SK-N-SH treated with all-trans-retinoic acid at 6 μM for 48 hours (cell line): ENCODE data around the gene SETD3.

Experiments used
- ATAC-seq: fragments of 200-7000 bp; cut with Tn5 transposase; 3 replicates; pipeline ENCODE4 v1.9.1; 2020; ENCODE audit warnings: mild to moderate bottlenecking, moderate library complexity
- ARNTL ChIP-seq: fragments of 450-650 bp; formaldehyde crosslinking; IDR thresholded peaks from 2 replicates; pipeline ENCODE4 v1.5.0; 2020; ENCODE audit warnings: low read depth, mild to moderate bottlenecking, moderate library complexity, borderline replicate concordance
- CSDC2 ChIP-seq: fragments of 250-450 bp; sonication (Bioruptor Pico); IDR thresholded peaks from 2 replicates; pipeline ENCODE4 v1.5.0; 2020; ENCODE audit warnings: mild to moderate bottlenecking, moderate library complexity
- ESRRG ChIP-seq: fragments of 250-450 bp; sonication (Bioruptor Pico); IDR thresholded peaks from 2 replicates; pipeline ENCODE4 v1.6.1; 2021; ENCODE audit warnings: mild to moderate bottlenecking
- GLIS3 ChIP-seq: fragments of 250-450 bp; sonication (Bioruptor Pico); IDR thresholded peaks from 2 replicates; pipeline ENCODE4 v1.5.0; 2020; ENCODE audit warnings: mild to moderate bottlenecking, moderate library complexity
- OSR1 ChIP-seq: fragments of 250-450 bp; sonication (Bioruptor Pico); IDR thresholded peaks from 2 replicates; pipeline ENCODE4 v1.8.0; 2022; ENCODE audit warnings: moderate library complexity, mild to moderate bottlenecking, inconsistent platforms
- POU6F1 ChIP-seq: fragments of 250-450 bp; sonication (Bioruptor Pico); IDR thresholded peaks from 2 replicates; pipeline ENCODE4 v1.8.0; 2021; ENCODE audit warnings: low read depth, mild to moderate bottlenecking, moderate library complexity, borderline replicate concordance
- PPARA ChIP-seq: fragments of 250-450 bp; sonication (Bioruptor Pico); IDR thresholded peaks from 2 replicates; pipeline ENCODE4 v1.5.0; 2020; ENCODE audit warnings: mild to moderate bottlenecking, borderline replicate concordance
- RARB ChIP-seq: fragments of 250-450 bp; sonication (Bioruptor Pico); IDR thresholded peaks from 2 replicates; pipeline ENCODE4 v1.8.0; 2021; ENCODE audit warnings: mild to moderate bottlenecking, moderate library complexity
- SNAI2 ChIP-seq: fragments of 250-450 bp; sonication (Bioruptor Pico); IDR thresholded peaks from 2 replicates; pipeline ENCODE4 v1.5.0; 2020; ENCODE audit warnings: mild to moderate bottlenecking, moderate library complexity
- TCF4 ChIP-seq: fragments of 250-450 bp; sonication (Bioruptor Pico); IDR thresholded peaks from 2 replicates; pipeline ENCODE4 v1.8.0; 2021; ENCODE audit warnings: mild to moderate bottlenecking, moderate library complexity, borderline replicate concordance
- TOX ChIP-seq: fragments of 250-450 bp; sonication (Bioruptor Pico); IDR thresholded peaks from 2 replicates; pipeline ENCODE4 v1.8.0; 2021; ENCODE audit warnings: mild to moderate bottlenecking, moderate library complexity, borderline replicate concordance
- ZC3H10 ChIP-seq: fragments of 250-450 bp; sonication (Bioruptor Pico); IDR thresholded peaks from 2 replicates; pipeline ENCODE4 v1.5.1; 2021; ENCODE audit warnings: mild to moderate bottlenecking, moderate library complexity
- ZFP3 ChIP-seq: fragments of 250-450 bp; sonication (Bioruptor Pico); IDR thresholded peaks from 2 replicates; pipeline ENCODE4 v1.5.0; 2020; ENCODE audit warnings: mild to moderate bottlenecking, moderate library complexity
- ZFP30 ChIP-seq: fragments of 450-650 bp; formaldehyde crosslinking; IDR thresholded peaks from 2 replicates; pipeline ENCODE4 v1.5.0; 2022; ENCODE audit warnings: mild to moderate bottlenecking, moderate library complexity
- ZNF565 ChIP-seq: fragments of 450-650 bp; formaldehyde crosslinking; conservative IDR thresholded peaks from 2 replicates; pipeline ENCODE4 v1.5.0; 2020; ENCODE audit warnings: low read depth, mild to moderate bottlenecking, moderate library complexity
- ZNF8 ChIP-seq: fragments of 450-650 bp; formaldehyde crosslinking; IDR thresholded peaks from 2 replicates; pipeline ENCODE4 v1.5.0; 2020; ENCODE audit warnings: mild to moderate bottlenecking, moderate library complexity
- TF ChIP-seq, protein P1 (sequence below): fragments of 250-450 bp; sonication (Bioruptor Pico); IDR thresholded peaks from 2 replicates; pipeline ENCODE4 v1.5.0; 2020; ENCODE audit warnings: mild to moderate bottlenecking, moderate library complexity
- TF ChIP-seq, protein P2 (sequence below): fragments of 250-450 bp; sonication (Bioruptor Pico); IDR thresholded peaks from 2 replicates; pipeline ENCODE4 v1.8.0; 2020; ENCODE audit warnings: mild to moderate bottlenecking, moderate library complexity, borderline replicate concordance
- TF ChIP-seq, protein P3 (sequence below): fragments of 250-450 bp; sonication (Bioruptor Pico); IDR thresholded peaks from 2 replicates; pipeline ENCODE4 v1.5.1; 2021; ENCODE audit warnings: mild to moderate bottlenecking, moderate library complexity

SETD3 gene

GRCh38 chr14:99512110-99512449 is 31.4 kb upstream of the SETD3 start:
- TF ChIP-seq ESRRG (CRISPR knock-in tag) (no peak), GLIS3 (no peak)
- TF ChIP-seq, all 23 proteins: peak for 0
- no peak for ATAC-seq

- no peak for ATAC-seq
- TF ChIP-seq ARNTL (CRISPR knock-in tag) (no peak), OSR1 (CRISPR knock-in tag) (no peak), GLIS3 (no peak), PPARA (CRISPR knock-in tag) (no peak), ZNF8 (CRISPR knock-in tag) (no peak), POU6F1 (CRISPR knock-in tag) (no peak), ZC3H10 (CRISPR knock-in tag) (no peak), ZFP3 (CRISPR knock-in tag) (no peak), ZFP30 (CRISPR knock-in tag) (no peak), TCF4 (CRISPR knock-in tag) (no peak), RARB (CRISPR knock-in tag) (no peak)
- TF ChIP-seq, protein P1, sequence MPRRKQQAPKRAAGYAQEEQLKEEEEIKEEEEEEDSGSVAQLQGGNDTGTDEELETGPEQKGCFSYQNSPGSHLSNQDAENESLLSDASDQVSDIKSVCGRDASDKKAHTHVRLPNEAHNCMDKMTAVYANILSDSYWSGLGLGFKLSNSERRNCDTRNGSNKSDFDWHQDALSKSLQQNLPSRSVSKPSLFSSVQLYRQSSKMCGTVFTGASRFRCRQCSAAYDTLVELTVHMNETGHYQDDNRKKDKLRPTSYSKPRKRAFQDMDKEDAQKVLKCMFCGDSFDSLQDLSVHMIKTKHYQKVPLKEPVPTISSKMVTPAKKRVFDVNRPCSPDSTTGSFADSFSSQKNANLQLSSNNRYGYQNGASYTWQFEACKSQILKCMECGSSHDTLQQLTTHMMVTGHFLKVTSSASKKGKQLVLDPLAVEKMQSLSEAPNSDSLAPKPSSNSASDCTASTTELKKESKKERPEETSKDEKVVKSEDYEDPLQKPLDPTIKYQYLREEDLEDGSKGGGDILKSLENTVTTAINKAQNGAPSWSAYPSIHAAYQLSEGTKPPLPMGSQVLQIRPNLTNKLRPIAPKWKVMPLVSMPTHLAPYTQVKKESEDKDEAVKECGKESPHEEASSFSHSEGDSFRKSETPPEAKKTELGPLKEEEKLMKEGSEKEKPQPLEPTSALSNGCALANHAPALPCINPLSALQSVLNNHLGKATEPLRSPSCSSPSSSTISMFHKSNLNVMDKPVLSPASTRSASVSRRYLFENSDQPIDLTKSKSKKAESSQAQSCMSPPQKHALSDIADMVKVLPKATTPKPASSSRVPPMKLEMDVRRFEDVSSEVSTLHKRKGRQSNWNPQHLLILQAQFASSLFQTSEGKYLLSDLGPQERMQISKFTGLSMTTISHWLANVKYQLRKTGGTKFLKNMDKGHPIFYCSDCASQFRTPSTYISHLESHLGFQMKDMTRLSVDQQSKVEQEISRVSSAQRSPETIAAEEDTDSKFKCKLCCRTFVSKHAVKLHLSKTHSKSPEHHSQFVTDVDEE: no peak
Observed at GRCh38 chr14:99511421-99512109, 30.9 kb upstream of the SETD3 start.

GRCh38 chr14:99510556-99511139 is 30.0 kb upstream of the SETD3 start:
- TF ChIP-seq, protein P2, sequence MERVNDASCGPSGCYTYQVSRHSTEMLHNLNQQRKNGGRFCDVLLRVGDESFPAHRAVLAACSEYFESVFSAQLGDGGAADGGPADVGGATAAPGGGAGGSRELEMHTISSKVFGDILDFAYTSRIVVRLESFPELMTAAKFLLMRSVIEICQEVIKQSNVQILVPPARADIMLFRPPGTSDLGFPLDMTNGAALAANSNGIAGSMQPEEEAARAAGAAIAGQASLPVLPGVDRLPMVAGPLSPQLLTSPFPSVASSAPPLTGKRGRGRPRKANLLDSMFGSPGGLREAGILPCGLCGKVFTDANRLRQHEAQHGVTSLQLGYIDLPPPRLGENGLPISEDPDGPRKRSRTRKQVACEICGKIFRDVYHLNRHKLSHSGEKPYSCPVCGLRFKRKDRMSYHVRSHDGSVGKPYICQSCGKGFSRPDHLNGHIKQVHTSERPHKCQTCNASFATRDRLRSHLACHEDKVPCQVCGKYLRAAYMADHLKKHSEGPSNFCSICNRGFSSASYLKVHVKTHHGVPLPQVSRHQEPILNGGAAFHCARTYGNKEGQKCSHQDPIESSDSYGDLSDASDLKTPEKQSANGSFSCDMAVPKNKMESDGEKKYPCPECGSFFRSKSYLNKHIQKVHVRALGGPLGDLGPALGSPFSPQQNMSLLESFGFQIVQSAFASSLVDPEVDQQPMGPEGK (CRISPR knock-in tag): no peak
- TF ChIP-seq, protein P3, sequence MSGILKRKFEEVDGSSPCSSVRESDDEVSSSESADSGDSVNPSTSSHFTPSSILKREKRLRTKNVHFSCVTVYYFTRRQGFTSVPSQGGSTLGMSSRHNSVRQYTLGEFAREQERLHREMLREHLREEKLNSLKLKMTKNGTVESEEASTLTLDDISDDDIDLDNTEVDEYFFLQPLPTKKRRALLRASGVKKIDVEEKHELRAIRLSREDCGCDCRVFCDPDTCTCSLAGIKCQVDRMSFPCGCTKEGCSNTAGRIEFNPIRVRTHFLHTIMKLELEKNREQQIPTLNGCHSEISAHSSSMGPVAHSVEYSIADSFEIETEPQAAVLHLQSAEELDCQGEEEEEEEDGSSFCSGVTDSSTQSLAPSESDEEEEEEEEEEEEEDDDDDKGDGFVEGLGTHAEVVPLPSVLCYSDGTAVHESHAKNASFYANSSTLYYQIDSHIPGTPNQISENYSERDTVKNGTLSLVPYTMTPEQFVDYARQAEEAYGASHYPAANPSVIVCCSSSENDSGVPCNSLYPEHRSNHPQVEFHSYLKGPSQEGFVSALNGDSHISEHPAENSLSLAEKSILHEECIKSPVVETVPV (CRISPR knock-in tag): no peak
- TF ChIP-seq ARNTL (CRISPR knock-in tag) (no peak), TOX (CRISPR knock-in tag) (no peak), SNAI2 (CRISPR knock-in tag) (no peak), ZNF565 (CRISPR knock-in tag) (no peak), ZNF8 (CRISPR knock-in tag) (no peak), ZFP30 (CRISPR knock-in tag) (no peak), CSDC2 (CRISPR knock-in tag) (no peak), OSR1 (CRISPR knock-in tag) (no peak), POU6F1 (CRISPR knock-in tag) (no peak), ZC3H10 (CRISPR knock-in tag) (no peak)
- ATAC-seq: no peak
